GM15510 (cell line): ENCODE data around the gene OR52W1.

Source experiments
- POLR2A ChIP-seq: IDR thresholded peaks from 3 replicates; pipeline ENCODE4 v1.6.1; 2011; ENCODE audit warnings: borderline replicate concordance; ENCODE audit not compliant: insufficient read length; ENCODE audit errors: extremely low read depth

OR52W1 gene

GRCh38 chr11:6199174-6199810 lies at the start of gene OR52W1:
Gene OR52W1 (plus strand): TSS chr11:6199224. CDS start chr11:6199224, 0 bp downstream.
- no peak for TF ChIP-seq POLR2A

GRCh38 chr11:6151117-6151516 lies 47.9 kb upstream of the OR52W1 start:
- no peak for TF ChIP-seq POLR2A

GRCh38 chr11:6152126-6152525 lies 46.9 kb upstream of the OR52W1 start:
- no peak for TF ChIP-seq POLR2A

- no peak for TF ChIP-seq POLR2A
Measured at GRCh38 chr11:6156628-6157359, 42.2 kb upstream of the OR52W1 start.

GRCh38 chr11:6170226-6170625 lies 28.8 kb upstream of the OR52W1 start, which contains the start of gene OR52B2:
Gene OR52B2 (minus strand): TSS chr11:6170326. CDS start chr11:6170326, 0 bp downstream.
- TF ChIP-seq POLR2A: no peak

GRCh38 chr11:6175440-6175839 lies 23.6 kb upstream of the OR52W1 start:
- no peak for TF ChIP-seq POLR2A

- no peak for TF ChIP-seq POLR2A
Measured at GRCh38 chr11:6191742-6192141, 7.3 kb upstream of the OR52W1 start.

GRCh38 chr11:6194065-6194581 lies 4.9 kb upstream of the OR52W1 start:
- no peak for TF ChIP-seq POLR2A

- TF ChIP-seq POLR2A: no peak
Measured at GRCh38 chr11:6196396-6196795, 2.6 kb upstream of the OR52W1 start.

GRCh38 chr11:6197466-6198200 lies 1.4 kb upstream of the OR52W1 start:
- TF ChIP-seq POLR2A: no peak

- no peak for TF ChIP-seq POLR2A
Measured at GRCh38 chr11:6200975-6201374, 2.0 kb downstream of the OR52W1 start.

- no peak for TF ChIP-seq POLR2A
Measured at GRCh38 chr11:6201481-6201880, 2.5 kb downstream of the OR52W1 start.

- no peak for TF ChIP-seq POLR2A
Measured at GRCh38 chr11:6202041-6202440, 3.0 kb downstream of the OR52W1 start.

- TF ChIP-seq POLR2A: no peak
Measured at GRCh38 chr11:6203327-6203726, 4.3 kb downstream of the OR52W1 start.

GRCh38 chr11:6204706-6205105 lies 5.7 kb downstream of the OR52W1 start:
- TF ChIP-seq POLR2A: no peak
